ENCODE results near the gene ARAP1.

GRCh38 chr11:72671152-72672099 lies 80.8 kb downstream of the ARAP1 start:
- TF ChIP-seq CTCF (IDR thresholded peaks at IDR 0.05) (no peak), EZH2phosphoT487 (IDR thresholded peaks at IDR 0.05) (no peak)
